Sciatic nerve (tissue), 2 donors: ENCODE results near the gene SV2C. TPM values are rescaled to one million over a fixed set of nuclear protein-coding genes. Genes with fewer than 3 reads are reported as not detected.
"Not testable (repeated sequence)": the region's sequence is repeated elsewhere in the genome, so short reads cannot be mapped to it uniquely, and the experiment has no call there.

ENCODE experiments used
- ATAC-seq: fragments of 200-7000 bp; cut with Tn5 transposase; one replicate; pipeline ENCODE4 v1.9.1; 2020; ENCODE audit warnings: mild to moderate bottlenecking, moderate library complexity
- DNase-seq: peaks from one replicate; pipeline ENCODE4 v3.0.0-alpha.2; 2020; ENCODE audit warnings: low spot score
- intact Hi-C: fragments of 100-400 bp; cut with DNase I; formaldehyde crosslinking; loops from one replicate; pipeline ENCODE4 v1.14.2; 2022
- total RNA-seq: library from RNA; stranded (reverse); fragmentation: NEBNext Ultra II Directional; extraction: Animal tissue kit (Norgen Biotek cat#: 25700); gene quantifications from one replicate; pipeline ENCODE4 v1.2.1, GENCODE V29; 2021
- donor health status: DM: no; HTN: no; CAD: no.
- donor health status: DM: no; HTN: no; CAD: no.

SV2C gene
- total RNA-seq = 4.9 TPM

DNA sequence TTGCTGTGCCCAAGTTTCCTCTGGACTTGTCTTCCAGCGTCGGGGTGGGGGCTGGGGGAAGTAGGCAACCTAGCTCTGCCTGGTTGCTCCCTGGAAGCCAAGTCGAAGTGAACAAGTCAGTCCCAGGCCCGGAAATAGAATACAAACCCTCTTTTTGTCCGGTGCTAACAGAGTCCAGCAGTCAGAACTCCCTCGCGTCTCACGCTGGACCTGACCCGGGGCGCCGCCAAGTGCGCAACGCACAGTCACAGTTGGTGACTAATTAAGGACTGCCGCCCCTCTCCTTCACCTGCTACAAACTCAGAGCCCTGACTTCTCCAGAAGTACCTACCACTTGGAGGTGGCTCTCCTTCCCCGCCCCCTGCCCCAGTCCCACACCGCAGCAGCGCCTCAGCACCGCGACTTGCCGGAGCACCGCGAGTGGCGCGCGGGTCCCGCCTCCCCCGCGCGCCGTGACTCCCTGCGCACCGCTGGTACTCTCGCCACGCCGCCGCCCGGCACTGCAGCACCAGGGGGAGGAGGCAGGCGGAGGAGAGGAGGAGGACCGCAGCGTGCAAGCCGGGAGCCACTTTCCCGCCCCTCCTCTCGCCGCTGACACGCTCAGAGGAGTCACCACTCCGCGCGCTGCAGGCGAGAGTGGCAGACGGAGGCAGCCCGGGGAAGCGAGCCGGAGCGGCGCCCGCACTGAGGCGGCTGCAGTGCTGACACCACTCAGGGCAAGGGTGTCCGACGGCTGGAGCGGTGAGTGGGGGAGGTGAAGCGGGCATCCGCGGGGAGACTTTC lies at the start of gene SV2C:
TSS of gene SV2C (plus strand) at position 612 of the 783 bp plus-strand sequence. CDS start 48,368 bp downstream, outside the sequence.
- intact Hi-C loops = no loop called here
- peak; percentile 32 for ATAC-seq
- no peak for DNase-seq

GRCh38 chr5:76037736-76038151 lies 45.4 kb upstream of the SV2C start:
- DNase-seq, intact Hi-C loops, ATAC-seq: not testable (repeated sequence)

DNA sequence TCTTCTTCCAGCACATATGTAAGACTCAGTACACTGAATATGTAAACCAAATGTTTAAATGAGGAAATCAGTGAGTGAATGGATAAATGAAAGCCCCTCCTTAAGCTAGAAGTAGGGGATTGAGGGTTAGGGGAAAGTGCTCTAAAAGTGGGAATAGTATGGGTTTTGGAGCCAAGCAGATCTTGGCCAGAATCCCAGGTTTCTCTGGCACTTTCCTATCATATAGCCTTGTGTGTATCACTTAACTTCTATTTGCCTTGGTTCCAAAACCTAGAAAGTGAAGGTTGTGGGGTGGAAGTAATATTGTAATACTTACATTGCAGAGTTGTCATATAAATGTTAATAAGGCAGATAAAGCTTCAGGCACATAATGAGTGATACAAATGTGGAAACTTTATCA lies 45.0 kb upstream of the SV2C start:
- ATAC-seq = no peak
- DNase-seq = no peak
- intact Hi-C loops = no loop called here

GRCh38 chr5:76040806-76041205 lies 42.4 kb upstream of the SV2C start:
- ATAC-seq (no peak), DNase-seq (no peak)
- intact Hi-C loops = no loop called here

GRCh38 chr5:76041863-76042262 lies 41.3 kb upstream of the SV2C start:
- DNase-seq (no peak), ATAC-seq (no peak)
- intact Hi-C loops = no loop called here

- DNase-seq (no peak), ATAC-seq (no peak)
- intact Hi-C loops = no loop called here
Observed at GRCh38 chr5:76046741-76047140, 36.4 kb upstream of the SV2C start.

DNA sequence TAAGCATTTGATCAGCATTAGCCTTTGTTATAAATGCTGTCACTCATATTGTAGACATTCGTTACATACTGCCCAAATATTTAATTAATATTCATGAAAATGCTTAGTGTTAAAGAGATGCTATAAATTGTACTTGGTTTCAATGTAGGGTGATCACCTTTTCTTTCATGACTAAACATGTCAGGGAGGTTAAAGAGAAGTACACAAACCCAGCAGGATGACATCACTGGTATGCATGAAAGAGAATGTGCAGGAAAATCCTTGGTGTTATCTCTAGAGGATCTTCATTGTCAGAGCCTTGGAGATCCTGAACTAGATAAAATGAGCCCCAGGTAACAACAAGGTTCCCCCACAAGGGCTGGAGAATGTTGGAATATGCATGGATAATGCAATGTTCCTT lies 33.0 kb upstream of the SV2C start:
- intact Hi-C loops = no loop called here
- no peak for ATAC-seq
- no peak for DNase-seq

- intact Hi-C loops = no loop called here
- ATAC-seq = no peak
- DNase-seq = no peak
Observed at GRCh38 chr5:76062502-76063041, 20.6 kb upstream of the SV2C start.

GRCh38 chr5:76065258-76065657 lies 17.9 kb upstream of the SV2C start:
- no peak for ATAC-seq
- intact Hi-C loops = no loop called here

GRCh38 chr5:76069061-76069735 lies 14.0 kb upstream of the SV2C start:
- intact Hi-C loops = no loop called here
- DNase-seq (no peak), ATAC-seq (no peak)

More at GRCh38 chr5:76065258-76065657, 17.9 kb upstream of the SV2C start:
- no peak for DNase-seq

GRCh38 chr5:76074487-76075065 lies 8.6 kb upstream of the SV2C start:
- DNase-seq (no peak), ATAC-seq (no peak)
- intact Hi-C loops = no loop called here

GRCh38 chr5:76081811-76082771 lies 1.1 kb upstream of the SV2C start:
- ATAC-seq = no peak

DNA sequence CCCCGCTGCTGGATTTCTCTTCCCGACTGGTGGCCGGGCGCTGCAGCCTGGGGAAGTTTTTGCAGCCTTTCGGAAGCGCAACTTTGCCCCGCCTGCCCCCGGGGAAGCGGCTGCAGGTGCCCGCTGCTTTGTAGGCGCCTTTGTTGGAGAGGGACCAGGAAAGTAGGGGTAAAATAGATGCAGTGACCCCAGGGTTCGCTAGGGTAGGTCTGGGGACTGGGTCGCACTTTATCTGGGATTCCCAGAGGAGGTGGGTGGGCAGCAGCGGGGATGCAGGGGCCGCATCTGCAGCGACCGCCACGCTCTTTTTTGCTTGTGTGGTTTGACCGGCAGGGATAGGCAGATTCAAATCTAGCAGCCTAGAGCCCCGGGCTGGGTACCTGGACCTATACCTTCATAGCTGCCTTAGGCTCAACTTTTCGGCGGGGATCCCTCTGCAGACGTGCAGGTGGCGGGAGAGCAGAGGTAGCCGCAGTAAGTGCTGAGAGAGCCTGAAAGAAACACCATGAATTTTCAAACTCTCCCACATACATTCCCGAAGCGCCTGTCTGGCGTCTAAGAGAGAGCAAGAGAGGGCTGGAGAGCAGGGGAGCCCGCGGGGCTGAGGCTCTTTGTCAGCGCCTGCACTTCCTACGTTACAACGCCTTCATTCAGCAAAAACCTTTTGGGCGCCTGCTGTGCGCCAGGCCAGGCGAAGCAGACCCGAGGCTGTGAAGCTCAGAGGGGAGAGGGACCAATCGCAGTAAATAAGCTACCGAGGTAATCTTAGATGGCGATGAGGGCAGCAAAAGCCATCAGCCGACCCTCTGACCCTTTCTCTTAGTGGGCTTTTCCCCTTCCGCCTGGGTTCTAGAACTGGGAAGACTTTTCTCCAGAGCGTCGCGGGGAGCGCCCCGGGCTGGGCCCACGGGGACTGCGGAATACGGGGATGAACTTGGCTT lies 642 bp downstream of the SV2C start:
- no peak for DNase-seq
- intact Hi-C loops = no loop called here
- ATAC-seq = no peak

More at GRCh38 chr5:76081811-76082771, 1.1 kb upstream of the SV2C start:
- intact Hi-C loops = no loop called here
- no peak for DNase-seq

DNA sequence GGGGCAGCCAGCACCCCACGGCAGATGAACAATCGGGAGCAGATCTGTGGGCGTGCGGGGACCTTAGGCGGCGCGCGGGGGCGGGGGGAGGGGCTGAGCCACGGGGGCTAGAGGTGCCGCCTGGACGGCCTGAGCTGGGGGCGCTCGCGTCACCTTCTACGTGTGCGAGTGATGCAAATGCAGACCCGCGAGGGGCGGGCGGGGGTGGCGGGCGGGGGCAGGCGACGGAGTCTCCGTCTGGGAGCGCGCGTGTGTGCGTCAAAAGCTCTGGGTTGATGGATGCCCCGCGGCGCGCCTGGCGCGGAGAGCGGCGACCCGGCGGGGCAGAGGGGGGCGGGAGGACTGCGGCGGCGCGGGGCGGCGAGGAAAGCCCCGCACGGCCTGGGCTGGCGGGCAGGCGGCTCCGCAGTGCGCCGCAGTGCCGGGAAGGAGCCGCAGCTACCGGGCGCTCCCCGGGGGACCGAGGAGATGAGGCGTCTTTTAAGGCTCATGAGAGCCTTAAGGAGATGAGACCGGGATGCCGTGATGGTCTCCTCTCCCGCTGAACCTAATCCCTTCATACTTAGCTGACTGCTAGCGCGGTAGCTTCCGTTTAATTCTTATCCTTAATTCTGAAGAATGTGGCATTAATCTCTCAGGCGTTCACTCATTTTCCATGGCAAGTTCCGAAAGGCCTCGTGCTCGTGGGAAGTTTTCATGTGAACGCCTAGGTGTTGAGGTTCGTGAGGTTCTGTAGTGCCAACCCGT lies 1.5 kb downstream of the SV2C start:
- intact Hi-C loops = no loop called here
- ATAC-seq = no peak
- DNase-seq = no peak

DNA sequence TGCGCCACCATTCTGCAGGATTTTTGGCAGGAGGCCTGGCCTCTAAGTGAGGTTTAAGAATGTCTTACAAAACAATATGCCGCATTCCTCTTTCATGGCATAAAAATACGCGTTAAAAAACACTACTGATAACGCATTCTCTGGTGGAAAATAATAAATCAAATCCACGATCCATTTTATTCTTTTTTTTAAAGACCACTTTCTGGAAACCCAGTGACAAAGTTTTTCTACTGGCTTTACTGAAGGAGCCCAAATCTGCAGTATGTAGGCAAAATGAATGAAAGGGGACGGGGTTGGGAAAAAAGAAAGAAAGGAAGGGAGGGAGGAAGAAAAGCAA lies 2.0 kb downstream of the SV2C start:
- ATAC-seq = no peak
- no peak for DNase-seq
- intact Hi-C loops = no loop called here

GRCh38 chr5:76086095-76086494 lies 2.9 kb downstream of the SV2C start:
- DNase-seq (no peak), ATAC-seq (no peak)
- intact Hi-C loops = no loop called here

DNA sequence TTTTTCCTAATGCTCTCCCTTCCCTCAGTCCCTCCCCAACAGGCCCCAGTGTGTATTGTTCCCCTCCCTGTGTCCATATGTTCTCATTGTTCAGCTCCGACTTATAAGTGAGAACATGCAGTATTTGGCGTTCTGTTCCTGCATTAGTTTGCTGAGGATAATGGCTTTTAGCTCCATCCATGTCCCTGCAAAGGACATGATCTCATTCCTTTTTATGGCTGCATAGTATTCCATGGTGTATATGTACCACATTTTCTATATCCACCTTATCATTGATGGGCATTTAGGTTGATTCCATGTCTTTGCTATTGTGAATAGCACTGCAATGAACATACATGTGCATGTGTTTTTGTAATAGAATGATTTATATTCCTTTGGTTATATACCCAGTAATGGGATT lies 6.0 kb downstream of the SV2C start:
- ATAC-seq, DNase-seq, intact Hi-C loops: not testable (repeated sequence)
